ENCODE data around the gene CHKA. TPM values are rescaled to one million over a fixed set of nuclear protein-coding genes. Genes with fewer than 3 reads are reported as not detected.

Gene CHKA
- total and polyA plus RNA-seq, 9 of the 15 experiments (the other 6 are each of a cell fraction or from before 2014, with no cell fraction given), result 3.6 to 37.0 (median 30.2) TPM

GRCh38 chr11:68159665-68160064 is 38.5 kb upstream of the CHKA start:
- 68% methylated on average over 6 of the region's 6 CpGs for WGBS (ENCODE audit: insufficient coverage, low coverage, missing lambda C conversion rate)
- H3K79me2 ChIP-seq (ENCODE audit: control insufficient read depth, insufficient read depth, low read length), result no peaks in the 10 kb centered on the region
- FAIRE-seq, result no peak
- no peak overlapping the region for H3K4me3 ChIP-seq
- intact Hi-C loops (cut with micrococcal nuclease) (no loop called here), in situ Hi-C loops (cut with MboI) (no loop called here)
- H4K20me1 ChIP-seq (replicated peaks; ENCODE audit: control insufficient read depth, insufficient read depth, low read length), result no peaks in the 10 kb centered on the region
- CTCF ChIA-PET (ENCODE audit: low intra/inter-chr PET ratio), result no interaction called here
- POLR2A ChIA-PET, result interaction anchor here (1.8 kb wide), 1 partner anchor 13 kb away, joined by 6 read pairs; no protein-coding TSS in a partner anchor
- H3K4me1 ChIP-seq (replicated peaks in 1 of 2; ENCODE audit: control insufficient read depth in 2 of 2, insufficient read depth in 2 of 2, low read length in 2 of 2), result no peaks in the 10 kb centered on the region
- no peaks in the 10 kb centered on the region for H3K9me1 ChIP-seq (ENCODE audit: control insufficient read depth, insufficient read depth, low read length)
- TF ChIP-seq ZSCAN32 (CRISPR knock-in tag; IDR thresholded peaks at IDR 0.05) (no peak), BCLAF1 (IDR thresholded peaks at IDR 0.05; ENCODE audit: borderline replicate concordance in 1 of 2, control insufficient read depth in 1 of 2, low read depth in 2 of 2, low read length in 1 of 2) (no peak), PCBP2 (IDR thresholded peaks at IDR 0.05; ENCODE audit: low read depth, low read length, poor library complexity, severe bottlenecking) (no peak), BRCA1 (IDR thresholded peaks at IDR 0.05) (no peak), BRCA1 (CRISPR knock-in tag; IDR thresholded peaks at IDR 0.05) (no peak), KLF13 (tag; IDR thresholded peaks at IDR 0.05; ENCODE audit: borderline replicate concordance, low read depth) (no peak), PTTG1 (tag; IDR thresholded peaks at IDR 0.05; ENCODE audit: low read depth) (no peak), SOX6 (IDR thresholded peaks at IDR 0.05) (no peak), DPF2 (IDR thresholded peaks at IDR 0.05) (no peak), CXXC5 (CRISPR knock-in tag; IDR thresholded peaks at IDR 0.05) (no peak), NR1H2 (CRISPR knock-in tag; IDR thresholded peaks at IDR 0.05) (no peak), ZFP36 (IDR thresholded peaks at IDR 0.05; ENCODE audit: low read depth, low read length, partially characterized antibody) (no peak)
- TF ChIP-seq, protein P1, sequence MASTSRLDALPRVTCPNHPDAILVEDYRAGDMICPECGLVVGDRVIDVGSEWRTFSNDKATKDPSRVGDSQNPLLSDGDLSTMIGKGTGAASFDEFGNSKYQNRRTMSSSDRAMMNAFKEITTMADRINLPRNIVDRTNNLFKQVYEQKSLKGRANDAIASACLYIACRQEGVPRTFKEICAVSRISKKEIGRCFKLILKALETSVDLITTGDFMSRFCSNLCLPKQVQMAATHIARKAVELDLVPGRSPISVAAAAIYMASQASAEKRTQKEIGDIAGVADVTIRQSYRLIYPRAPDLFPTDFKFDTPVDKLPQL (IDR thresholded peaks at IDR 0.05; ENCODE audit: extremely low read depth, insufficient read length), result no peak
- TF ChIP-seq, protein P2, sequence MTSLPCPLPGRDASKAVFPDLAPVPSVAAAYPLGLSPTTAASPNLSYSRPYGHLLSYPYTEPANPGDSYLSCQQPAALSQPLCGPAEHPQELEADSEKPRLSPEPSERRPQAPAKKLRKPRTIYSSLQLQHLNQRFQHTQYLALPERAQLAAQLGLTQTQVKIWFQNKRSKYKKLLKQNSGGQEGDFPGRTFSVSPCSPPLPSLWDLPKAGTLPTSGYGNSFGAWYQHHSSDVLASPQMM (CRISPR knock-in tag; IDR thresholded peaks at IDR 0.05), result no peak
- no peak for DNase-seq (ENCODE audit: extremely low read depth in 1 of 4, low spot score in 3 of 4)
- ATAC-seq, result no peak
- BruUV-seq (replicated peaks), result no TSS peak
- H3K9me3 ChIP-seq (replicated peaks; ENCODE audit: control insufficient read depth, insufficient read depth, low read depth, low read length), result no peaks in the 10 kb centered on the region
- no peak overlapping the region for H3K27ac ChIP-seq (ENCODE audit: extremely low read depth, low read depth, low read length)
- no peak overlapping the region for H2AFZ ChIP-seq (ENCODE audit: low read depth, low read length)
- no peak overlapping the region for H3K9ac ChIP-seq (ENCODE audit: insufficient read depth in 1 of 2, low read depth in 2 of 2, low read length in 2 of 2)
- no peaks in the 10 kb centered on the region for H3K27me3 ChIP-seq (ENCODE audit: control insufficient read depth in 2 of 2, insufficient read depth in 2 of 2, low read length in 2 of 2)
- no peak overlapping the region for H3K4me2 ChIP-seq (ENCODE audit: insufficient read depth, low read length)
- peaks cover 2% of the 10 kb centered on the region; the same call in 1 of the 3 replicates for H3K36me3 ChIP-seq (ENCODE audit: control insufficient read depth, insufficient read depth, low read length)
